DND-41 (cell line): ENCODE results near the gene LCE7A.

ENCODE experiments used
- ATAC-seq: fragments of 200-7000 bp; cut with Tn5 transposase; 3 replicates; pipeline ENCODE4 v1.9.1; 2021; ENCODE audit warnings: low read depth; ENCODE audit not compliant: insufficient read depth
- DNase-seq: peaks from one replicate; pipeline ENCODE4 v3.0.0-alpha.2; 2020
- H2AFZ ChIP-seq: 2 replicates; pipeline ENCODE4 v1.6.0; 2012; ENCODE audit warnings: low read depth, low read length
- H3K27ac ChIP-seq: 2 replicates; pipeline ENCODE4 v1.5.1; 2012; ENCODE audit warnings: low read length, inconsistent platforms
- H3K27me3 ChIP-seq: fragments of 200-600 bp; sonication (generic); 2 replicates; pipeline ENCODE4 v1.6.0; 2012; ENCODE audit warnings: low read length, mild to moderate bottlenecking, inconsistent platforms; ENCODE audit not compliant: insufficient read depth, poor library complexity
- H3K36me3 ChIP-seq: 2 replicates; pipeline ENCODE4 v1.5.1; 2012; ENCODE audit warnings: low read length, inconsistent platforms; ENCODE audit not compliant: insufficient read depth
- H3K4me1 ChIP-seq: 2 replicates; pipeline ENCODE4 v1.5.1; 2012; ENCODE audit warnings: mild to moderate bottlenecking, low read length; ENCODE audit not compliant: insufficient read depth
- H3K4me2 ChIP-seq: 2 replicates; pipeline ENCODE4 v1.6.0; 2012; ENCODE audit warnings: mild to moderate bottlenecking, moderate library complexity, low read length, inconsistent platforms; ENCODE audit not compliant: insufficient read depth
- H3K4me3 ChIP-seq, 2 experiments: fragments of 200-600 bp in 1 of 2; shearing (Covaris generic) in 1 of 2; 2 replicates each; pipeline ENCODE4 v1.5.1; 2012 to 2016; ENCODE audit warnings: inconsistent platforms in 2 of 2, low read length in 2 of 2, mild to moderate bottlenecking in 2 of 2, low read depth in 1 of 2, moderate library complexity in 1 of 2
- H3K79me2 ChIP-seq: 2 replicates; pipeline ENCODE4 v1.6.0; 2012; ENCODE audit warnings: low read length, inconsistent platforms; ENCODE audit not compliant: insufficient read depth
- H3K9ac ChIP-seq: 2 replicates; pipeline ENCODE4 v1.6.0; 2012; ENCODE audit warnings: low read depth, mild to moderate bottlenecking, inconsistent platforms, low read length, moderate library complexity
- H3K9me3 ChIP-seq: 2 replicates; pipeline ENCODE4 v1.5.1; 2012; ENCODE audit warnings: low read length, moderate library complexity, mild to moderate bottlenecking, inconsistent platforms; ENCODE audit not compliant: insufficient read depth, severe bottlenecking
- H4K20me1 ChIP-seq: 2 replicates; pipeline ENCODE4 v1.6.0; 2012; ENCODE audit warnings: low read length; ENCODE audit not compliant: insufficient read depth
- EZH2 ChIP-seq: IDR thresholded peaks from 3 replicates; pipeline ENCODE4 v1.6.1; 2012; ENCODE audit warnings: borderline replicate concordance, low read depth, mild to moderate bottlenecking, moderate library complexity, low read length, inconsistent platforms; ENCODE audit not compliant: severe bottlenecking
- TF ChIP-seq, protein P1 (sequence below): IDR thresholded peaks from 2 replicates; pipeline ENCODE4 v1.5.1; 2012; ENCODE audit warnings: borderline replicate concordance, low read length, moderate library complexity, mild to moderate bottlenecking; ENCODE audit not compliant: poor library complexity, severe bottlenecking; ENCODE audit errors: extremely low read depth

Gene LCE7A

DNA sequence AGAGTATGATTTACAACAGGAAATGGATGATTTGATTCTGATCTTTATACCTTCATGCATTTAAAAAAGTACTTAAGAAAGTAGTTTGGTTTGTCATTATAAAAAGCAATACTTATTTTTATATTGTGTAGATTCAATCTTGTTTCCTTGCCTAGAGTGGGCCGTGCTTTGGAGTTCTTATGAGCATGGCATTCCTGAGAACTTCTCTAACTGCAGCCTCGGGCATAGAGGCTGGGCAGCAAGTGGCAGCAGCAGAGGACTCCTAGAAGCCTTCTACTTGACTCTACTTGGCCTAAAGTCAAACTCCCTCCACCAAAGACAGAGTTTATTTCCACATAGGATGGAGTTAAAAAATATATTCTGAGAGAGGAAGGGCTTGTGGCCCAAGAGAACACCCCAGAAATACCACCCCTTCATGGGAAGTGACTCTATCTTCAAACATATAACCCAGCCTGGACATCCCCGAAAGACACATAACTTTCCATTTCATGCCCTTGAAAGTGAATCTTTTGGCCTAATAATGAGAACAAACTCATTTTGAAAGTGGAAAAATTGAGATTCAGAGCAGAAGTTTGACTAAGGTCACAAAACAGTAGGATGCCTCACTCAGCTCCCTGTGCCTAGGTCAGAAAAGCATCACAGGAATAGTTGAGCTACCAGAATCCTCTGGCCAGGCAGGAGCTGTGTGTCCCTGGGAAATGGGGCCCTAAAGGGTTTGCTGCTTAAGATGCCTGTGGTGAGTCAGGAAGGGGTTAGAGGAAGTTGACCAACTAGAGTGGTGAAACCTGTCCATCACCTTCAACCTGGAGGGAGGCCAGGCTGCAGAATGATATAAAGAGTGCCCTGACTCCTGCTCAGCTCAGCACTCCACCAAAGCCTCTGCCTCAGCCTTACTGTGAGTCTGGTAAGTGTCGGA, 48.1 kb downstream of the LCE7A start, which contains the start of gene IVL:
TSS of gene IVL (plus strand) at position 861 of the 916 bp plus-strand sequence. CDS start 1,252 bp downstream, outside the sequence.
- ATAC-seq: no peak
- Histone ChIP-seq H4K20me1 (no peaks in the 10 kb centered on the region), H3K36me3 (no peaks in the 10 kb centered on the region), H3K9me3 (no peaks in the 10 kb centered on the region), H3K4me2 (no peak within 1 kb of the TSS), H2AFZ (no peak within 1 kb of the TSS), H3K79me2 (no peaks in the 10 kb centered on the region), H3K27me3 (peaks cover 14% of the 10 kb centered on the region), H3K27ac (no peak within 1 kb of the TSS), H3K4me1 (no peaks in the 10 kb centered on the region), H3K9ac (no peak within 1 kb of the TSS), H3K4me3 (no peak within 1 kb of the TSS)
- DNase-seq: no peak
- no peak for TF ChIP-seq EZH2
- TF ChIP-seq, protein P1, sequence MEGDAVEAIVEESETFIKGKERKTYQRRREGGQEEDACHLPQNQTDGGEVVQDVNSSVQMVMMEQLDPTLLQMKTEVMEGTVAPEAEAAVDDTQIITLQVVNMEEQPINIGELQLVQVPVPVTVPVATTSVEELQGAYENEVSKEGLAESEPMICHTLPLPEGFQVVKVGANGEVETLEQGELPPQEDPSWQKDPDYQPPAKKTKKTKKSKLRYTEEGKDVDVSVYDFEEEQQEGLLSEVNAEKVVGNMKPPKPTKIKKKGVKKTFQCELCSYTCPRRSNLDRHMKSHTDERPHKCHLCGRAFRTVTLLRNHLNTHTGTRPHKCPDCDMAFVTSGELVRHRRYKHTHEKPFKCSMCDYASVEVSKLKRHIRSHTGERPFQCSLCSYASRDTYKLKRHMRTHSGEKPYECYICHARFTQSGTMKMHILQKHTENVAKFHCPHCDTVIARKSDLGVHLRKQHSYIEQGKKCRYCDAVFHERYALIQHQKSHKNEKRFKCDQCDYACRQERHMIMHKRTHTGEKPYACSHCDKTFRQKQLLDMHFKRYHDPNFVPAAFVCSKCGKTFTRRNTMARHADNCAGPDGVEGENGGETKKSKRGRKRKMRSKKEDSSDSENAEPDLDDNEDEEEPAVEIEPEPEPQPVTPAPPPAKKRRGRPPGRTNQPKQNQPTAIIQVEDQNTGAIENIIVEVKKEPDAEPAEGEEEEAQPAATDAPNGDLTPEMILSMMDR: no peak

DNA sequence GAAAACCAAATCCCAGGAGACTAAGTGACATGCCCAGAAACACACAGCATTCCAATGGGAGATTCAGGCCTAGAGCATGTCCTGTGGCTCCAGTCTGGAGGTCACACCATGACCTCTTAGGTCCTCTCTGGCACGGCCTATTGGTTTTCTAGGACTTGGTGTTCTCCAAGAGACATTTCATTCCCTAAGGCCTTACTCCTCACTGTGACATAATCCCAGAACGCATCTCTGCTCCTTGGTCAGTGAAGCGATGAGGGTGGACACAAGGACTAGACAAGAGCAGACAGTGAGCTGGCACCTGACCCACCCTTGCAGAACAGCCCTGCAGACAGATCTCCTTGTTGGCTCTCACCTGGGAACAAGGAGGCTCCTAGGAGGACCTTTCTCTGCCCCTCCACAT, 49.4 kb downstream of the LCE7A start:
- no peaks in the 10 kb centered on the region for H3K9me3 ChIP-seq
- H3K27ac ChIP-seq: no peak overlapping the region
- DNase-seq: no peak
- no peak overlapping the region for H2AFZ ChIP-seq
- no peak overlapping the region for H3K4me3 ChIP-seq
- H3K4me1 ChIP-seq: no peaks in the 10 kb centered on the region
- H4K20me1 ChIP-seq: no peaks in the 10 kb centered on the region
- H3K9ac ChIP-seq: no peak overlapping the region
- no peak for ATAC-seq
- no peak overlapping the region for H3K4me2 ChIP-seq
- H3K27me3 ChIP-seq: peaks cover 13% of the 10 kb centered on the region
- H3K79me2 ChIP-seq: no peaks in the 10 kb centered on the region
- no peaks in the 10 kb centered on the region for H3K36me3 ChIP-seq
- no peak for TF ChIP-seq EZH2
- TF ChIP-seq, protein P1: no peak
